Esophagus squamous epithelium (tissue), 4 donors: ENCODE measurements around the gene GARNL3.

ENCODE experiments used
- CTCF ChIP-seq, 6 experiments: fragments of 450-650 bp in 4 of 6; fragments of 200-600 bp in 2 of 6; sonication (generic) in 2 of 6; IDR thresholded peaks; one replicate each; pipeline ENCODE4 v1.5.1; 2016 to 2019; ENCODE audit warnings: antibody characterized with exemption in 6 of 6, mild to moderate bottlenecking in 4 of 6, moderate library complexity in 4 of 6
- POLR2A ChIP-seq, 4 donors: fragments of 450-650 bp; IDR thresholded peaks; one replicate each; pipeline ENCODE4 v1.6.1; 2017; ENCODE audit warnings: antibody characterized with exemption in 4 of 4, mild to moderate bottlenecking in 4 of 4, moderate library complexity in 3 of 4

- no peak for TF ChIP-seq CTCF (IDR thresholded peaks at IDR 0.05)
- TF ChIP-seq POLR2A (IDR thresholded peaks at IDR 0.05) = no peak
Observed at GRCh38 chr9:127398275-127398647, 133.7 kb downstream of the GARNL3 start.
